ENCODE data around the gene DEFB114. TPM values are rescaled to one million over a fixed set of nuclear protein-coding genes. Genes with fewer than 3 reads are reported as not detected.

DEFB114 gene
- not detected for total RNA-seq
- long read RNA-seq: 0 reads

GRCh38 chr6:49964064-49964463, at the start of gene DEFB114:
Gene DEFB114 (minus strand): TSS chr6:49964164. CDS start chr6:49964105, 59 bp downstream.
- intact Hi-C loops (cut with micrococcal nuclease): no loop called here
- Histone ChIP-seq H3K9me3 (replicated peaks) (no peaks in the 10 kb centered on the region), H3K36me3 (no peaks in the 10 kb centered on the region), H3K4me3 (no peak within 1 kb of the TSS), H3K4me1 (no peaks in the 10 kb centered on the region), H3K27ac (replicated peaks) (no peak within 1 kb of the TSS), H3K27me3 (ENCODE audit: low read depth) (no peaks in the 10 kb centered on the region)
- no peak for DNase-seq
- no peak for TF ChIP-seq CTCF (IDR thresholded peaks at IDR 0.05; ENCODE audit: borderline replicate concordance)

GRCh38 chr6:50007819-50008218, 43.9 kb upstream of the DEFB114 start:
- DNase-seq: no peak
- Histone ChIP-seq H3K4me3 (no peak overlapping the region), H3K9me3 (replicated peaks) (no peaks in the 10 kb centered on the region), H3K27me3 (ENCODE audit: low read depth) (no peaks in the 10 kb centered on the region), H3K36me3 (no peaks in the 10 kb centered on the region), H3K27ac (replicated peaks) (no peak overlapping the region), H3K4me1 (no peaks in the 10 kb centered on the region)
- TF ChIP-seq CTCF (IDR thresholded peaks at IDR 0.05; ENCODE audit: borderline replicate concordance): no peak
- intact Hi-C loops (cut with micrococcal nuclease): no loop called here

GRCh38 chr6:50003139-50003538, 39.2 kb upstream of the DEFB114 start:
- TF ChIP-seq CTCF (IDR thresholded peaks at IDR 0.05; ENCODE audit: borderline replicate concordance): no peak
- no peak for DNase-seq
- Histone ChIP-seq H3K27me3 (ENCODE audit: low read depth) (no peaks in the 10 kb centered on the region), H3K9me3 (replicated peaks) (no peaks in the 10 kb centered on the region), H3K4me3 (no peak overlapping the region), H3K4me1 (no peaks in the 10 kb centered on the region), H3K36me3 (no peaks in the 10 kb centered on the region), H3K27ac (replicated peaks) (no peak overlapping the region)
- intact Hi-C loops (cut with micrococcal nuclease): no loop called here

GRCh38 chr6:49995278-49995677, 31.3 kb upstream of the DEFB114 start:
- no peak for DNase-seq

GRCh38 chr6:49988900-49989299, 24.9 kb upstream of the DEFB114 start:
- Histone ChIP-seq H3K4me3 (no peak overlapping the region), H3K27ac (replicated peaks) (no peak overlapping the region), H3K36me3 (no peaks in the 10 kb centered on the region), H3K4me1 (no peaks in the 10 kb centered on the region), H3K9me3 (replicated peaks) (no peaks in the 10 kb centered on the region), H3K27me3 (ENCODE audit: low read depth) (no peaks in the 10 kb centered on the region)
- no peak for TF ChIP-seq CTCF (IDR thresholded peaks at IDR 0.05; ENCODE audit: borderline replicate concordance)
- intact Hi-C loops (cut with micrococcal nuclease): no loop called here
- DNase-seq: no peak

More at GRCh38 chr6:49995278-49995677, 31.3 kb upstream of the DEFB114 start:
- Histone ChIP-seq H3K36me3 (no peaks in the 10 kb centered on the region), H3K9me3 (replicated peaks) (no peaks in the 10 kb centered on the region), H3K4me3 (no peak overlapping the region), H3K27me3 (ENCODE audit: low read depth) (no peaks in the 10 kb centered on the region), H3K4me1 (no peaks in the 10 kb centered on the region), H3K27ac (replicated peaks) (no peak overlapping the region)
- intact Hi-C loops (cut with micrococcal nuclease): no loop called here
- TF ChIP-seq CTCF (IDR thresholded peaks at IDR 0.05; ENCODE audit: borderline replicate concordance): no peak

- Histone ChIP-seq H3K36me3 (no peaks in the 10 kb centered on the region), H3K4me1 (no peaks in the 10 kb centered on the region), H3K9me3 (replicated peaks) (no peaks in the 10 kb centered on the region), H3K27ac (replicated peaks) (no peak overlapping the region), H3K27me3 (ENCODE audit: low read depth) (no peaks in the 10 kb centered on the region), H3K4me3 (no peak overlapping the region)
- intact Hi-C loops (cut with micrococcal nuclease): no loop called here
- TF ChIP-seq CTCF (IDR thresholded peaks at IDR 0.05; ENCODE audit: borderline replicate concordance): no peak
- no peak for DNase-seq
Observed at GRCh38 chr6:49987749-49988148, 23.8 kb upstream of the DEFB114 start.
